Measurements from ENCODE around the gene CCNJL. TPM values are rescaled to one million over a fixed set of nuclear protein-coding genes. Genes with fewer than 3 reads are reported as not detected.
A peak's percentile ranks its signal among the peaks of the same experiment; 100 is the strongest.
"Not testable (repeated sequence)": the region's sequence is repeated elsewhere in the genome, so short reads cannot be mapped to it uniquely, and the experiment has no call there.

CCNJL gene
- total RNA-seq, 4 donors from 2014 or later, result 0.44 to 1.5 (median 0.63) TPM; not detected in 1

DNA sequence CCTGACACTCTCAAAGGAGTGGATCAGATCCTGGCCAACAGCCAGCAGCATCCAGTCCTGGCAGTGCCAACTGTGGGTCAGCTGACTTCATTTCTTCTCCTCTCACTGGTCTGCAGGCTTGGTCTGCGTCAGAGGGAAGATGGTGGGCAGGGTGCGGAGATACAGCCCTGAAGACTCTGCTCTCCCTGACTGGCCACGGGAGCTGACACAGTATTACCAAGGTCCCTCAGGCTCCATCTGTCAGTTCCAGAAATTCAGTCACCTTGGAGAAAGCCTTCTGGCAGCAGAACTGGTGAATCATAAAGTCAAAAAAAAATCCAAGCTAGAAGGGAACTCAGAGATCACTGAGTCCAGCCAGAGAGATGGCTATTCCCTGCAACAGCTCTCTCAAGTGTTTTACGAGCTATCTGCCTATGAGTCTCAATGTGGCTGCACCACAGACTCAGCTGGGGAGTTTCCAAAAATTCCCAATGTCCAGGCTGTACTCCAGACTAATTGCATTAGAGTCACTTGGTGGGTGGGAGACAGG, 30.1 kb upstream of the CCNJL start:
- no peaks in the 10 kb centered on the region for H3K36me3 ChIP-seq
- H3K27me3 ChIP-seq, result no peaks in the 10 kb centered on the region
- H3K27ac ChIP-seq, result peak overlapping the region in 1 of 4 donors; percentile 62
- TF ChIP-seq EP300 (IDR thresholded peaks at IDR 0.05), result no peak
- TF ChIP-seq, protein P1, sequence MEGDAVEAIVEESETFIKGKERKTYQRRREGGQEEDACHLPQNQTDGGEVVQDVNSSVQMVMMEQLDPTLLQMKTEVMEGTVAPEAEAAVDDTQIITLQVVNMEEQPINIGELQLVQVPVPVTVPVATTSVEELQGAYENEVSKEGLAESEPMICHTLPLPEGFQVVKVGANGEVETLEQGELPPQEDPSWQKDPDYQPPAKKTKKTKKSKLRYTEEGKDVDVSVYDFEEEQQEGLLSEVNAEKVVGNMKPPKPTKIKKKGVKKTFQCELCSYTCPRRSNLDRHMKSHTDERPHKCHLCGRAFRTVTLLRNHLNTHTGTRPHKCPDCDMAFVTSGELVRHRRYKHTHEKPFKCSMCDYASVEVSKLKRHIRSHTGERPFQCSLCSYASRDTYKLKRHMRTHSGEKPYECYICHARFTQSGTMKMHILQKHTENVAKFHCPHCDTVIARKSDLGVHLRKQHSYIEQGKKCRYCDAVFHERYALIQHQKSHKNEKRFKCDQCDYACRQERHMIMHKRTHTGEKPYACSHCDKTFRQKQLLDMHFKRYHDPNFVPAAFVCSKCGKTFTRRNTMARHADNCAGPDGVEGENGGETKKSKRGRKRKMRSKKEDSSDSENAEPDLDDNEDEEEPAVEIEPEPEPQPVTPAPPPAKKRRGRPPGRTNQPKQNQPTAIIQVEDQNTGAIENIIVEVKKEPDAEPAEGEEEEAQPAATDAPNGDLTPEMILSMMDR (IDR thresholded peaks at IDR 0.05), result no peak
- H3K4me1 ChIP-seq, result peaks cover 0 to 19% (median 0%) of the 10 kb centered on the region in 4 donors
- H3K4me3 ChIP-seq, result no peak overlapping the region
- 80 to 81% methylated on average over 4 of the region's 4 CpGs for WGBS, 2 donors
- H3K9me3 ChIP-seq, result no peaks in the 10 kb centered on the region
- DNase-seq (ENCODE audit: low spot score in 2 of 2), result no peak

DNA sequence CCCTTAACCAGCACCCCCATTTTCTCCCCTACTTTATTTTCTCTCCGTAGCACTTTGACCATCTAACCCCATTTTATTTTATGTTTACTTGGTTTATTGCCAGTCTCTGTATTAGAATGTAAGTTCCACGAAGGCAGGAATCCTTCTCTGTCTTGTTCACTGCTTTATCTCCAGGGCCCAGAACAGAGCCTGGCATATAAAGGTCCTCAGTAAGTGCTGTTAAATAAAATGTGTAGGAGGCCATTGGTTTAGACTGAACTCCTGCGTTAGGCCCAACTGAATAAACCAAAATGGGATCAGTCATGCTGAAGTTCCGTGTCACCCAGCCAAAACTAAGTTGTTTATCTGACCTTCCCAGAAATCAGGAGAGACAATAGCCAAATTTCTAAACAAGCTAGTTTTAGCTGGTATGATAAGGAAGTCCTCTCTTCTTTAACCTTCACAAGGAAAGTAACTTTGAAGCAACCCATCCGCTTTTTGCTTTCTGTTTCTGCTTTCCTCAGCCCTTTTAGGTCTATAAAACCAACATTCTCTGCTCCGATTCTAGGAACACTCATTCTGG, 29.0 kb upstream of the CCNJL start:
- Histone ChIP-seq H3K9me3 (no peaks in the 10 kb centered on the region), H3K4me1 (peaks cover 0 to 13% (median 0%) of the 10 kb centered on the region in 4 donors), H3K27ac (no peak overlapping the region), H3K36me3 (no peaks in the 10 kb centered on the region), H3K27me3 (no peaks in the 10 kb centered on the region), H3K4me3 (no peak overlapping the region)
- no peak for DNase-seq (ENCODE audit: low spot score in 2 of 2)
- TF ChIP-seq, protein P1 (IDR thresholded peaks at IDR 0.05), result no peak
- TF ChIP-seq POLR2A (IDR thresholded peaks at IDR 0.05) (no peak), EP300 (IDR thresholded peaks at IDR 0.05) (no peak)
- WGBS, 2 donors, result 67 to 76% methylated on average over 6 of the region's 6 CpGs

DNA sequence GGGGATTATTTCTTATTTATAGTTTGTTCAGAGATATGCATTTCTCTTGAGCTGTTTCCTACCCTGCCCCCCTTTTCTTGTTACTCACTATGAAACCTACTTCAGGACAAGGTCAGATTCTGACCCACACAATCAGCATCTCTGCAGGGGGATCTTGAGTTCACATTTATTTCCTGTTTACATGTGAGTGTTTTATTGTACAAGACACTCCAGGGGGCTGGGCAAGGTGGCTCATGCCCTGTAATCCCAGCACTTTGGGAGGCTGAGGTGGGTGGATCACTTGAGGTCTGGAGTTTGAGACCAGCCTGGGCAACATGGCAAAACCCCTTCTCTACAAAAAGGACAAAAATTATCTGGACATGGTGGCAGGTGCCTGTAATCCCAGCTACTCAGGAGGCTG, 28.1 kb upstream of the CCNJL start:
- not testable (repeated sequence) for H3K36me3 ChIP-seq; H3K27me3 ChIP-seq; DNase-seq (ENCODE audit: low spot score in 2 of 2); H3K4me3 ChIP-seq; H3K9me3 ChIP-seq; H3K27ac ChIP-seq
- H3K4me1 ChIP-seq, result peaks cover 0 to 13% (median 0%) of the 10 kb centered on the region in 4 donors

DNA sequence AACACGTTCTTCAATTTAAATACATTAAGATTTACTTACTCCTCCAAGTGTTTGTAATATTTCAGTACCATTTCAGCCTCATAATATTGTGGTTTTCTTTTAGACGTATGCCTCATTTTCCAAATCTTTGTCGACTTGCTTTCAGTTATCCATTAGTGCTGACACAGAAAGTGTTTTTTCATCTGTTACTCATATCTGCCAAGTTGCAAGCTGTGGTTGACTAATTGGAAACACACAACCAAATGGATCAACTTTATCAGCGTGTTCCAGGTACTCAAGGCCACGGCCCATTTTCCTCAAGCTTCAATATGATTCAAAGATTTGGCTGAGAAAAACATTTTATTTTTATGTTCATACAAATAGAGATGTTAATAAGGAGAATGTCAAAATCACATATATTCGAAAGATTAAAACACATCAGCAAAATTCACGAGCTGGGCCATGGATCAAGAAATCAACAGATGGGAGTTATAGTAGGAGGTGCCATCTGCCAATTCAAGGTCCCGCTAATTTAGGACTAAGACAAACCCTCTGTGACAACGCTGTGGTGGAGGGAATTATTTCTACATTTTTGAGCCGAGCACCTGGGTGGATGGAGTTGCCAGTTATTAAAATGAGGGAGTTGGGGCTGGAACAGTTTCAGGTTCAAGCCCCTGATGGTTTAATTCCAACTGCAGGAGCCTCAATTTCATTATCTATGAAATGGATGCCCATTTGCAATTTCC, 27.2 kb upstream of the CCNJL start:
- peaks cover 0 to 8% (median 0%) of the 10 kb centered on the region in 4 donors for H3K4me1 ChIP-seq
- no peak overlapping the region for H3K27ac ChIP-seq
- H3K36me3 ChIP-seq, result no peaks in the 10 kb centered on the region
- DNase-seq (ENCODE audit: low spot score in 2 of 2), result no peak
- 64 to 75% methylated on average over 10 of the region's 10 CpGs for WGBS, 2 donors
- no peak overlapping the region for H3K4me3 ChIP-seq
- no peaks in the 10 kb centered on the region for H3K27me3 ChIP-seq
- no peaks in the 10 kb centered on the region for H3K9me3 ChIP-seq
- TF ChIP-seq POLR2A (IDR thresholded peaks at IDR 0.05), result no peak
- no peak for TF ChIP-seq EP300 (IDR thresholded peaks at IDR 0.05)
- TF ChIP-seq, protein P1 (IDR thresholded peaks at IDR 0.05), result no peak

DNA sequence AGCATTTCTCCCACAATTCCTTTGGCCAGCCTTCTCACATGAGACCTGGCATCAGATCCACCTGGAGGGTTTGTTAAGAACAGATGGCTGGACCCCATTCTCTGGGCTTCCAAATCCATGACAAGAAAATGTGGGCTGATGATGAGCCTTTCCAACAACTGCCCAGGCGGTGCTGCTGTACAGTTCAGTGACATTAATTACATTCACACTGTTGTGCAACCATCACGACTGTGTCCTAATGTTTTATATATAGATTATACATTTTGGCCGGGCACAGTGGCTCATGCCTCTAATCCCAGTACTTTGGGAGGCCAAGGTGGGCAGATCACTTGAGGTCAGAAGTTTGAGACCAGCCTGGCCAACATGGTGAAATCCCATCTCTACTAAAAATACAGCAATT, 22.4 kb upstream of the CCNJL start:
- H3K4me3 ChIP-seq; H3K27me3 ChIP-seq; H3K4me1 ChIP-seq; DNase-seq (ENCODE audit: low spot score in 2 of 2); H3K27ac ChIP-seq; H3K36me3 ChIP-seq; H3K9me3 ChIP-seq: not testable (repeated sequence)
- WGBS, 2 donors, result 71 to 78% methylated on average over 3 of the region's 3 CpGs

DNA sequence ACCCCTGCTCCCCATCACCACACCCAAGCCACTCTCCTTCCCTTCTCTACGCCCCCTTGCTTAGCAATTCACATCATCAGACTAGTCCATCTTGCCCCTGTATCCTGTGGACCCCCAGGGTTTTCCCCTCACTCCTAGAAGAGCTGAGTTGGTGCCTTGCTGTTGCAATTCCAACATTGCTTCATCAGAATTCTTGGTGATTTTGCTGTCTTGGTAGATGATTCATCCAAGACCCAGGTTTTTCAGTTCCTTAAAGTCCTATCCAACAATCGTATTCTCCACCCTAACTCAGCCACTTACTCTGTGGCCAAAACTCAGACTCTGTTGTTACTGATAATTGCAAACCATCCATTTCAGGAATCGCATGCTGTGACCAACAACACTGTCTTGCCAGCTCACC, 21.4 kb upstream of the CCNJL start:
- H3K4me3 ChIP-seq, result no peak overlapping the region
- no peaks in the 10 kb centered on the region for H3K4me1 ChIP-seq
- H3K36me3 ChIP-seq, result no peaks in the 10 kb centered on the region
- WGBS, 2 donors, result 77 to 84% methylated on average over 3 of the region's 3 CpGs
- no peak for DNase-seq (ENCODE audit: low spot score in 2 of 2)
- TF ChIP-seq, protein P1 (IDR thresholded peaks at IDR 0.05), result no peak
- TF ChIP-seq EP300 (IDR thresholded peaks at IDR 0.05), result no peak
- TF ChIP-seq POLR2A (IDR thresholded peaks at IDR 0.05), result no peak
- H3K27me3 ChIP-seq, result no peaks in the 10 kb centered on the region
- no peaks in the 10 kb centered on the region for H3K9me3 ChIP-seq
- H3K27ac ChIP-seq, result no peak overlapping the region
